Endothelial cell of umbilical vein (primary cell): Measurements from ENCODE around the gene ZNF625. TPM values are rescaled to one million over a fixed set of nuclear protein-coding genes. Genes with fewer than 3 reads are reported as not detected.

Experiments used
- BruUV-seq: library from RNA; stranded (reverse); fragments of 400-500 nt; replicated peaks from 2 replicates; lab custom pipeline; 2021; lab: Mats Ljungman, UMichigan
- CTCF ChIA-PET: fragments of 300-600, 350-600 bp; sonication (Branson Sonifier 250); formaldehyde crosslinking; loops from one replicate; lab custom pipeline; 2021; ENCODE audit warnings: antibody characterized with exemption, inconsistent platforms; lab: Charles Lee
- POLR2A ChIA-PET: fragments of 300-600, 350-600 bp; sonication (Branson Sonifier 250); formaldehyde crosslinking; loops from one replicate; lab custom pipeline; 2021; ENCODE audit warnings: antibody characterized with exemption, inconsistent platforms; lab: Charles Lee
- DNase-seq: peaks from one replicate; pipeline ENCODE4 v3.0.0-alpha.2; 2011; ENCODE audit warnings: low read depth, low spot score
- FAIRE-seq: peaks from 2 replicates; lab custom pipeline; 2011; peaks lifted over from hg19 to GRCh38; lab: Jason Lieb, UNC
- H2AFZ ChIP-seq: 2 replicates; pipeline ENCODE4 v1.6.0; 2012; ENCODE audit warnings: low read depth, low read length, control low read depth, inconsistent platforms
- H3K27ac ChIP-seq: 2 replicates; pipeline ENCODE4 v1.5.1; 2011; ENCODE audit warnings: low read depth, mild to moderate bottlenecking, control low read depth, low read length, moderate library complexity; ENCODE audit not compliant: insufficient read depth
- H3K27me3 ChIP-seq, 2 experiments: 2 replicates each; pipeline versions ENCODE4 v1.6.0 to v1.6.1; 2011; ENCODE audit warnings: low read length in 2 of 2, mixed read lengths in 1 of 2; ENCODE audit not compliant: control insufficient read depth in 2 of 2, insufficient read depth in 2 of 2
- H3K36me3 ChIP-seq, 2 experiments: 2 replicates in 1 of 2; 3 replicates in 1 of 2; pipeline ENCODE4 v1.5.1; 2011; ENCODE audit warnings: low read length in 2 of 2, mild to moderate bottlenecking in 1 of 2, moderate library complexity in 1 of 2; ENCODE audit not compliant: control insufficient read depth in 2 of 2, insufficient read depth in 2 of 2; ENCODE audit errors: extremely low read depth in 1 of 2
- H3K4me1 ChIP-seq: 3 replicates; pipeline ENCODE4 v1.5.1; 2011; ENCODE audit warnings: mild to moderate bottlenecking, low read length; ENCODE audit not compliant: control insufficient read depth, insufficient read depth; ENCODE audit errors: extremely low read depth
- H3K4me2 ChIP-seq: 2 replicates; pipeline ENCODE4 v1.6.1; 2011; ENCODE audit warnings: low read length, control low read depth, mixed read lengths; ENCODE audit not compliant: insufficient read depth
- H3K4me3 ChIP-seq, 3 experiments: fragments of 200-600 bp in 1 of 3; sonication (generic), shearing (Covaris generic) in 1 of 3; replicated peaks in 1 of 3; 2 replicates each; pipeline ENCODE4 v1.5.1; 2011 to 2016; ENCODE audit warnings: control low read depth in 3 of 3, low read length in 3 of 3, mild to moderate bottlenecking in 2 of 3, inconsistent platforms in 1 of 3, low read depth in 1 of 3, moderate library complexity in 1 of 3; ENCODE audit not compliant: insufficient read depth in 1 of 3
- H3K79me2 ChIP-seq: 2 replicates; pipeline ENCODE4 v1.6.0; 2012; ENCODE audit warnings: low read length, inconsistent platforms; ENCODE audit not compliant: control insufficient read depth, insufficient read depth
- H3K9ac ChIP-seq: replicated peaks from 2 replicates; pipeline ENCODE3; 2011; ENCODE audit warnings: low read length, control low read depth; ENCODE audit not compliant: insufficient read depth; ENCODE audit errors: extremely low read depth
- H3K9me1 ChIP-seq: replicated peaks from 3 replicates; pipeline ENCODE4 v1.6.0; 2011; ENCODE audit warnings: mild to moderate bottlenecking, low read length; ENCODE audit not compliant: control insufficient read depth, insufficient read depth; ENCODE audit errors: extremely low read depth
- H3K9me3 ChIP-seq: replicated peaks from 2 replicates; pipeline ENCODE4 v1.5.1; 2012; ENCODE audit warnings: low read length, inconsistent platforms; ENCODE audit not compliant: control insufficient read depth, insufficient read depth
- H4K20me1 ChIP-seq: replicated peaks from 2 replicates; pipeline ENCODE3; 2011; ENCODE audit warnings: mild to moderate bottlenecking, low read length; ENCODE audit not compliant: control insufficient read depth, insufficient read depth; ENCODE audit errors: extremely low read depth
- EZH2 ChIP-seq: IDR thresholded peaks from 2 replicates; pipeline ENCODE4 v1.6.1; 2012; ENCODE audit warnings: borderline replicate concordance, low read depth, mild to moderate bottlenecking, moderate library complexity, low read length, inconsistent platforms; ENCODE audit not compliant: severe bottlenecking
- FOS ChIP-seq: IDR thresholded peaks from 2 replicates; pipeline ENCODE4 v1.6.1; 2011; ENCODE audit warnings: mild to moderate bottlenecking, low read length, moderate library complexity, borderline replicate concordance; ENCODE audit not compliant: insufficient read depth
- GATA2 ChIP-seq: IDR thresholded peaks from 2 replicates; pipeline ENCODE4 v1.7.0; 2011; ENCODE audit warnings: low read depth, mild to moderate bottlenecking, moderate library complexity, mixed read lengths, low read length; ENCODE audit not compliant: insufficient read length, insufficient read depth
- JUN ChIP-seq: IDR thresholded peaks from 2 replicates; pipeline ENCODE4 v1.6.1; 2011; ENCODE audit warnings: borderline replicate concordance, low read depth; ENCODE audit not compliant: insufficient read length, insufficient read depth
- MYC ChIP-seq: IDR thresholded peaks from one replicate; pipeline ENCODE4 v1.6.1; 2011; ENCODE audit warnings: mild to moderate bottlenecking, low read depth, low read length
- POLR2A ChIP-seq: IDR thresholded peaks from 2 replicates; pipeline ENCODE4 v1.6.1; 2012; ENCODE audit warnings: low read depth, mild to moderate bottlenecking, control low read depth, low read length
- POLR2AphosphoS5 ChIP-seq: IDR thresholded peaks from 2 replicates; pipeline ENCODE4 v1.6.1; 2012; ENCODE audit warnings: low read depth, mild to moderate bottlenecking, control low read depth, low read length, moderate library complexity; ENCODE audit not compliant: insufficient read depth
- dilution Hi-C: fragments of 300-500 bp; cut with MboI; formaldehyde crosslinking; loops from one replicate; pipeline ENCODE4 v1.15.0; 2019; ENCODE audit warnings: low sequenced_read_pairs; ENCODE audit not compliant: extremely low pct_ligation_motif_present
- intact Hi-C: fragments of 100-400 bp; cut with micrococcal nuclease; formaldehyde crosslinking; loops from one replicate; pipeline ENCODE4 v1.10.0; 2022
- polyA plus RNA-seq, 4 experiments: library from polyadenylated mRNA; depleted of rRNA in 3 of 4; stranded (reverse) in 3 of 4; unstranded in 1 of 4; fragments of >200 nt; gene quantifications; 2 replicates each; pipeline versions ENCODE4 v1.2.1 to v1.2.3, GENCODE V29; 2011 to 2012; ENCODE audit warnings: missing spikeins in 1 of 4
- total RNA-seq: library from RNA; stranded (reverse); gene quantifications from 2 replicates; pipeline ENCODE4 v1.2.3, GENCODE V29; 2021
- TF ChIP-seq, protein P1 (sequence below), 2 donors: IDR thresholded peaks; 1 replicate in 1 of 2; 2 replicates in 1 of 2; pipeline ENCODE4 v1.5.1; 2011; ENCODE audit warnings: low read length in 2 of 2, mild to moderate bottlenecking in 2 of 2, moderate library complexity in 2 of 2, control low read depth in 1 of 2, inconsistent platforms in 1 of 2, low read depth in 1 of 2; ENCODE audit not compliant: insufficient read depth in 1 of 2; ENCODE audit errors: extremely low read depth in 1 of 2
- TF ChIP-seq, protein P2 (sequence below): IDR thresholded peaks from 2 replicates; pipeline ENCODE4 v1.6.1; 2011; ENCODE audit not compliant: insufficient read depth, insufficient read length

Gene ZNF625
- total and polyA plus RNA-seq, 2 donors (not counting 3 experiments of a cell fraction or from before 2014, with no cell fraction given), result 0.90 to 6.7 TPM

DNA sequence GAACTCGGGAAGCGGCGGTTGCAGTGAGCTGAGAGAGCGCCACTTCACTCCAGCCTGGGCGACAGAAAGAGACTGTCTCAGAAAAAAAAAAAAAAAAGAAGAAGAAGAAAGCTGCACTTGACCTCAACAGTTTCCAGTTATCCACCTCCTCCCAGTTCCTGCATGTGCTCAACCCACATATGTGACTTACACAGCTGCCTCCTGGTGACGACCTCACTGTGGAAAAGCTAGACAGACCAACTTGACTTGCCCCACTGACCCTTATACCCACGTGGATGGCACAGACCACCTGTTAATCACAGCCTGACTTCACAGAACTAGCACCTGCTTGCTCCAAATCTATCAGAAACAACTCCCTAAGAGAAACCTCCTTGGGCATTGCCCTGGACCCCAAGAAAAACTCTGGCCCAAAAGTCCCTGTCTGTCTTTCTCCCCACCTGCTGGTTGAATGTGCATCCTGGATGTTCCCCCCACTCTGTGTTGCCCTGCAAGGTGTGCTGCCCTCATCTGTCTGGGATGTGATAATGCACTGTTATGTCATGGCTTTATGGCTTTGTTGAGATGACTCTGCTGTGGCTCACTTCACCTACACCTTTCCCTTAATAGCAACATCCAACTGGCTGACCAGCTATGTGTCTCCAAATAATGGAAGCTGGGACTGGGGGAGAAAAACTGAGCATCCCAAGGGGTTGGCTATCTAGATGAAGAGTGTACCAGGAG is 19.2 kb downstream of the ZNF625 start:
- Histone ChIP-seq H3K4me3 (no peak overlapping the region), H3K4me2 (no peak overlapping the region), H3K4me1 (no peaks in the 10 kb centered on the region), H3K9ac (no peak overlapping the region), H3K9me3 (peaks cover 10% of the 10 kb centered on the region), H3K79me2 (no peaks in the 10 kb centered on the region), H3K27ac (no peak overlapping the region), H3K9me1 (no peaks in the 10 kb centered on the region), H4K20me1 (no peaks in the 10 kb centered on the region), H2AFZ (no peak overlapping the region), H3K27me3 (no peaks in the 10 kb centered on the region), H3K36me3 (peaks cover 6 to 15% of the 10 kb centered on the region in 2 experiments)
- intact Hi-C loops (no loop called here), dilution Hi-C loops (no loop called here)
- FAIRE-seq (no peak), DNase-seq (no peak)
- no TSS peak for BruUV-seq
- ChIA-PET CTCF (no interaction called here), POLR2A (no interaction called here)
- TF ChIP-seq GATA2 (no peak), POLR2AphosphoS5 (no peak), JUN (no peak), FOS (no peak), EZH2 (no peak), POLR2A (no peak), MYC (no peak)
- TF ChIP-seq, protein P1, sequence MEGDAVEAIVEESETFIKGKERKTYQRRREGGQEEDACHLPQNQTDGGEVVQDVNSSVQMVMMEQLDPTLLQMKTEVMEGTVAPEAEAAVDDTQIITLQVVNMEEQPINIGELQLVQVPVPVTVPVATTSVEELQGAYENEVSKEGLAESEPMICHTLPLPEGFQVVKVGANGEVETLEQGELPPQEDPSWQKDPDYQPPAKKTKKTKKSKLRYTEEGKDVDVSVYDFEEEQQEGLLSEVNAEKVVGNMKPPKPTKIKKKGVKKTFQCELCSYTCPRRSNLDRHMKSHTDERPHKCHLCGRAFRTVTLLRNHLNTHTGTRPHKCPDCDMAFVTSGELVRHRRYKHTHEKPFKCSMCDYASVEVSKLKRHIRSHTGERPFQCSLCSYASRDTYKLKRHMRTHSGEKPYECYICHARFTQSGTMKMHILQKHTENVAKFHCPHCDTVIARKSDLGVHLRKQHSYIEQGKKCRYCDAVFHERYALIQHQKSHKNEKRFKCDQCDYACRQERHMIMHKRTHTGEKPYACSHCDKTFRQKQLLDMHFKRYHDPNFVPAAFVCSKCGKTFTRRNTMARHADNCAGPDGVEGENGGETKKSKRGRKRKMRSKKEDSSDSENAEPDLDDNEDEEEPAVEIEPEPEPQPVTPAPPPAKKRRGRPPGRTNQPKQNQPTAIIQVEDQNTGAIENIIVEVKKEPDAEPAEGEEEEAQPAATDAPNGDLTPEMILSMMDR (IDR thresholded peaks at IDR 0.05; ENCODE audit: extremely low read depth in 1 of 2, insufficient read depth in 1 of 2, low read depth in 1 of 2, low read length in 2 of 2), result no peak
- TF ChIP-seq, protein P2, sequence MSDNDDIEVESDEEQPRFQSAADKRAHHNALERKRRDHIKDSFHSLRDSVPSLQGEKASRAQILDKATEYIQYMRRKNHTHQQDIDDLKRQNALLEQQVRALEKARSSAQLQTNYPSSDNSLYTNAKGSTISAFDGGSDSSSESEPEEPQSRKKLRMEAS, result no peak
